ENCODE data around the gene CLEC1A.
"Not testable (repeated sequence)": the region's sequence is repeated elsewhere in the genome, so short reads cannot be mapped to it uniquely, and the experiment has no call there.

CLEC1A gene

DNA sequence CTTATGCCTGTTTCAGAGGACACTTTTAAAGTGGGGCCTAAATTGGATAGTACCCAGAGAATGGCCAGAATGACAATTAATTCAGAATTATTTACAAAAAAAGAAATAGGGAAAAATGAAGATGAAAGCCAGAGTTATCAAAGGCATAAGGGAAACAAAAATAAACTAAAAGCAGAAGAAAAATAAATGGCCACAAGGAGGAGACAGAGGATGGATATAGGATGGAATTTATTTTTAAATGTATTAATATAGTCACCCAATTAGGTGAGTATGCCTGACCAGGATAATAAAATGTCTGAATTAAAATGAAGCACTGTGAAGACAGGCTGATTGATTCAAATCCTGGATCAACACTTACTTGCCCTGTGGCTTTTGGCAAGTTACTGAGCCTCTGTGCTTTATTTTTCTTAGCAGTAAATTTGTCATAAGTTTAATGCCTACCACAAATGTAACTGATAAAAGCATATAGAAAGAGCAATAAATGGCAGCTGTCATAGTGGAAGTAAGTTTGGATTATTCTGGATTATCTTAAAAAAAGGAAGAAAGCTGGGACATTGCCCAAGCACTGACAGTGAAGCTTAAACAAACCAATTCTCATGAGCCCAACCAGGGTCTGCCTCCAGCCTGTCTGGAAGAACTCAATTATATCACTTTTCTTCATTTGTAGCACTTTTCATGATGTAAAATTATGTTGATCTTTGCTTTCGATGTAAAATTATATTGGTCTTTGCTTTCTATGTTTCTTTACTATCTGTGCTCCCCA is 64.8 kb downstream of the CLEC1A start:
- DNase-seq = no peak

DNA sequence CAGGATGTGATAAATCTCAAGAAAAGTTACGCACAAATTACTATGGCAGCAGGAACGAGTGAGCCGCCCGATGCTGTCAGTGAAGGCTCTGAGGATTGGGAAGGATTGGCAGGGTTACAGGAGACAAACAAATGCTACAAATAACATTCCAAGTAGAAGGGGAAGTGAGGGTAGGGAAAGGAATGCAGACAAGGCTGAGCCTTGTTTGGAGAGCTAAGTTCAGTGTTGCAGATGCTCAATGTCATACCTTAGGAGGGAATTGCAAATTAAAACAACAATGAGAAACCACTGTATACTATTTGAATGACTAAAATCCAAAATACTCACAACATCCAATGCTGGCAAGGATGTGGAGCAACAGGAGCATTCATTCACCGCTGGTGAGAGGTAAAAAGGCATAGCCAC is 67.0 kb downstream of the CLEC1A start:
- DNase-seq = no peak

DNA sequence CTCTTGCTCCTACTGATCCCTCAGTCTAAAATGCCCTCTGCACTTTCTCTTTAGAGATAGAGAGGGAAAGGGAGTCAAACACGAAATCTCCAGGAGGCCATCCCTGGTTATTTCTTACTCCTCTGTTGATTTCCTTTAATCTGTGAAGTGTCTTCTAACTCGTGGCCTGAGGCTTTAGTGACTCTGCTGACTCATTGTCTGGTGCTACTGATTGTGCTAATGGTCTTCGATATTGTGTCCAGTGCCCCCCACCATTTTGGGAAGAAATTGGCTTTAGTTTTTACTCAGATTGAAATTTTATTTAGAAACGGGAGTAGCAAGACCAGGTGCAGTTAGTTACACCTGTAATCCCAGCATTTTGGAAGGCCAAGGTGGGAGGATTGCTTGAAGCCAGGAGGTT is 67.5 kb downstream of the CLEC1A start:
- DNase-seq = no peak

DNA sequence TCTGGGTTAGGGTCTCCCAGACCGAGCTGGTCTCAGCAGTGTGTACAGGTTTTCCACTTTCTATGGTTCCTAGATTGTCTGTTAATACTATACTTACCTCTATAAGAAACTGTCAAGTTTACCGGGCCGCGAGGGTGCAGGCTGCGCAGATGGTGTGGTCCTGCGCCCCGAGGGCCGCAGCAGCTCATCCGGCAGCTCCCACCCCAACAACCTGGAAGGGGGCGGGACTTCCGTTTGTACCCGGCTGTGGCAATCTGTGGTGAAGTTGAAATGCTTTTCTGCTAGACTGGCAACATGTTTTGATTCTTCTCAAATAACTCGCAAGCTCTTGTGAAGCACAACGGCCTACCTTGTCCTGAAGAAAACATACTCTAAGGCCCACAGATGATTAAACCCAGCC is 68.3 kb downstream of the CLEC1A start, which contains the start of gene CLEC9A:
TSS of gene CLEC9A (plus strand) at position 237 of the 400 bp plus-strand sequence. CDS start 22,006 bp downstream, outside the sequence.
- no peak for DNase-seq

DNA sequence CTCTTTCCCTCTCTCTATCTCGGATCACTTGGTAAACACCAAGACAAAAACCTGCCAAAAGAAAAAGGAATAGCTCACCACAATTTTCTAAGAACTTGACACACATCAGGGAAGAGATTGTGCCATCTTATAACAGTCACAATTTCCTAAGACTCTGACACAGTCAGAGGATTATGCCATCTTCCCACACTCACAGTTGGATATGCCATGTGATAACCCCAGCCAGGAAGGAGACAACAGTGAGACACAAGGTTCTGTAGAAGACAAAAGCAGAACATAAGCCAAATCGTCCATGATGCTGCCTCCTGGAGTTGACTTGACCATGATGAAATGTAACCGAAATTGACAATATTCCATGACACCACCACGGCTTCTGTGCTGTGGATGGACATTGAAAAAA is 71.1 kb downstream of the CLEC1A start:
- no peak for DNase-seq

DNA sequence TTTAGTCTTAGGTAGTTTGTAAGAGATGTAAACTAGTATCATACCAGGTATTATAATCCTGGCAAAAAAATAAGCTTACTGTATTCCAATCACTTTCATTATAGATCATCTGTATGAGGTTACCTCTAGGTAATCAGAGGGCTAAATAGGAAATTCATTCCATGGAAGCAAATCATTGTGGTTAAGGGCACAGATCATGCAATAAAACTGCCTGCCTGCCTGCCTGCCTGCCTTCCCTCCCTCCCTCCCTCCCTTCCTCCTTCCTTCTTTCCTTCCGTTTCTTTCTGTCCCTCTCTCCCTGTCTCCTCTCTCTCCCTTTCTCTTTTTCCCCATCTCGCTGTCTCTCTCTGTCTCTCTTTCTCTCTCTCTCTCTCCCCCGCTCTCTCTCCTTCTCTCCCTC is 71.5 kb downstream of the CLEC1A start:
- DNase-seq = no peak

DNA sequence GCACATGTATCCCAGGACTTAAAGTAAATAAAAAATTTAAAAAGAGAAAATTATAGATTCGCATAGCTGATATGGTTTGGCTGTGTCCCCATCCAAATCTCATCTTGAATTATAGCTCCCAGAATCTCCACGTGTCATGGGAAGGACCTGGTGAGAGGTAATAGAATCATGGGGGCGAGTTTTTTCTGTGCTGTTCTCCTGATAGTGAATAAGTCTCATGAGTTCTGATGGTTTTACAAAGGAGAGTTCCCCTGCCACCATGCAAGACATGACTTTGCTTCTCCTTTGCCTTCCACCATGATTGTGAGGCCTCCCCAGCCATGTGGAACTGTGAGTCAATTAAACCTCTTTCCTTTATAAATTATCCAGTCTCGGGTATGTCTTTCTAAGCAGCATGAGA is 72.1 kb downstream of the CLEC1A start:
- not testable (repeated sequence) for DNase-seq

DNA sequence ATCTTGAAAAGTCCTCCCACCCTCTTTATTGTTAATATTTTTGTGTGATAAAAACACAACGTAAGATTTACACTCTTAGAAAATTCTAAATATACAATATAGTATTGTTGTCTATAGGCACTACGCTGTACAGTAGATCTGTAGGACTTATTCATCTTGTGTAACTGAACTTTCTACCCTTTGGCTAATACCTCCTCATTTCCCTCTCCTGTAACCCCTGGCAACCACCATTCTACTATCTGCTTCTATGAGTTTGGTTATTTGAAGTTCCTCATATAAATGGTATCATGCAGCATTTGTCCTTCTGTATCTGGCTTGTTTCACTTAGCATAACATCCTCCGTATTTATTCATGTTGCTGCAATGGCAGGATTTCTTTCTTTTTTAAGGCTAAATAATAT is 73.5 kb downstream of the CLEC1A start:
- no peak for DNase-seq

DNA sequence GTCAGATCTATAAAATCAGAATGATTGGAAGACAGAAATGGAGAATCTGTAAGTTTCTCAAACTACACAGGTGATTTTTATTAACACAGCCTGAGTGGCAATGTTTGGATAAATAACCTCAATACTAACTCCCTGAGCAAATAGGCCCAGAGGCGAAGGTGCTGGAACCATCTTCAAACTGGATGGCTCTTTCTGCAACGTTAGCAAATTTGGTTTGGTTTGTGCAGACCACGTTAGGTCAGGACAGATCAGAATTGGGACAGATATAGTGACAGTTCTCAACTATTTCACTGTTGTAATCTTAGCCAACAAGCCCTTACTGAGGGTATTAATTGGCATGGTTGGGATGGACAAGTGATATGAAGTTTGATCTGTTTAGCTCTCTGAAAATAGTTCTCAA is 77.4 kb downstream of the CLEC1A start:
- DNase-seq = no peak
